GM19351 (cell line): ENCODE results near the gene FERMT2.
A peak's percentile ranks its signal among the peaks of the same experiment; 100 is the strongest.
"Not testable (repeated sequence)": the region's sequence is repeated elsewhere in the genome, so short reads cannot be mapped to it uniquely, and the experiment has no call there.

Experiments
- ATAC-seq: cut with Tn5 transposase; IDR thresholded peaks from one replicate; pipeline ENCODE4 v1.9.1; 2021; ENCODE audit warnings: mild to moderate bottlenecking, moderate library complexity; ENCODE audit not compliant: unreplicated experiment

FERMT2 gene

DNA sequence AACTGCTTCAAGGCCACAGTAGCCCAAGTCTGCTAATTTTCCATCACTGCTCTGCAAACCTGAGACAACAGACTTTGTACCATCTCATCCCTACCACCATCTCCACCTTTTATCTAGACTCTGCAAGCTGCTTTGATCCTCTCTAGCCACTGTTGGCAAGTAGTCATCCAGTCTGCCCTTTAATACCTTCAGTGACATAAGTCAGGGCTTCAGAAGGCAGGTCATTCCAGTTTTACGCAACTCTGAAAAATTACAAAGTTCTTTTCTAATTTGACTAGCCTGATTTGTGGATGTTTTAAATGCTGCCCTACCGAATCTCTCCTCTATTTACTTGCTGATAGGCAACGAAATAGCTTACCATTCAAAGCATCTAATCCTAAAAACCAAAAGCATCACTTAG lies 2.8 kb downstream of the FERMT2 start:
- no peak for ATAC-seq

DNA sequence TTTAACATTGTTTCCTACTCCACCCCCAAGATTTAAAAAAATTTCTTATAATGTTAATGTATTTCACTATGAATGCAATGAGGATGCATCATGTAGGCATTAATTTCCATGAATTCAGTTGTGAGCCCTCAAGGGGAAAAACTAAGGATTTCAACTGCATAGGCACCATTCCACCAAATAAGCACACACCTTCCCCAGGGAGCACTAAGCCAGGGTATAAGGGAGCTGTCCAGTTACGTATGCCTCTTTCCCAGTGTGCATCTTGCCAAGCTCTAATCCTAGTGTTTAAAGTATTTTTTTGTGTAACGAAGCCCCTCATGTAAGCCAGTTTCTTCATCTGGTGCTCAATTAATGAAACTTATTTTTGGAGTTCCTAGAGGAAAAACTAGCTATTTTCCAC lies 6.6 kb downstream of the FERMT2 start:
- no peak for ATAC-seq

DNA sequence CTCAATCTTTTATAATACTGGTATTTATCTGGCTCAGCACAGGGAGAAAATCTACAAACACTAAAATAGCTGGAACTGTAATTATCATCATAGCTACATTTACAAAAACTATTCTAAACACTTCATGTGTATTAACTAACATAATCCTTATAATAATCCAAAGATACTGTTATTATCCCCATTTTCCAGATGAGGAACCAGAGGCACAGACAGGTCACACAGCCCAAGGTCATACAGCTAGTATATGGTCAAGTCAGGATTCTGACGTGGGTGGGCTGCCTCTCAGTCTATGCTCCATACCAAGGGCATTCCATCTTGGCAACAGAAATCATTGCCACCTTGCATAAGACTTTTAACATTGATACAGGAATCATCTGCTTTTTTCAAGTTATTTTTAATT lies 11.4 kb downstream of the FERMT2 start:
- no peak for ATAC-seq

DNA sequence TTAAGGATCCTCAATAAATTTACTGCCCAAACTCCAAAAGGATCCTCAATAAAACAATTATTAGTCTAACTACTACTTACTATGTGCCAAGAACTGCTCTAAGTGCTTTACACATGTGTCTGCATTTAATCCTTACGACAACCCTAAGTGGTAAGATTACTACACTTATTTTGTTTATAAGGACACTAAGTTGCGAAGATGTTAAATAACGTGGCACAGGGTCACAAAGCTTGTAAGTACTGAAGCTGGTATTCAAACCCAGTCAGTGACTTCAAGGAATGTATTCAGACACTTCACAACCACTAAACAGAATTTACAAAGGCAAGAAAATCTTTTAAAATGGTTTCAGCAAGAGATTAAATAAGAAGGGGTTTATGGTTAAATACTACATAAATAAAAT lies 13.0 kb downstream of the FERMT2 start:
- ATAC-seq, result no peak

DNA sequence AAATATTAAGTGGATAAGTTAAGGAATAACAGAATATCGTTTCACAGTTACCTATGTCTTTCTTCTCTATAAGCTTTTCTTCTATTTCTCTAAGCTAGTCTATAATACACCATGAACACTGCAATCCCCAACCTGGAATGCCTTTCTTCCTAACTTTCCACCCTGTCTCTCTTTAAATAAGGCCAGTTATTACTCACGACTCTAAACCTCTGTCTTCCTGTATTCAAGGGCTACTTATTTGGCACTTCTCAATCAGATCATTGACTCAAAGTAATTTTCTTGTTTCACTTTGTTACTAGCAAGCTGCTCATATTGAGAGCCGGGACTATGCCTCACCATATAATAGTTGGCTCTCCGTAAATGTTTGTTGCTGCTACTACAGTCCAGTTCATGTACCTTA lies 13.5 kb downstream of the FERMT2 start:
- no peak for ATAC-seq

DNA sequence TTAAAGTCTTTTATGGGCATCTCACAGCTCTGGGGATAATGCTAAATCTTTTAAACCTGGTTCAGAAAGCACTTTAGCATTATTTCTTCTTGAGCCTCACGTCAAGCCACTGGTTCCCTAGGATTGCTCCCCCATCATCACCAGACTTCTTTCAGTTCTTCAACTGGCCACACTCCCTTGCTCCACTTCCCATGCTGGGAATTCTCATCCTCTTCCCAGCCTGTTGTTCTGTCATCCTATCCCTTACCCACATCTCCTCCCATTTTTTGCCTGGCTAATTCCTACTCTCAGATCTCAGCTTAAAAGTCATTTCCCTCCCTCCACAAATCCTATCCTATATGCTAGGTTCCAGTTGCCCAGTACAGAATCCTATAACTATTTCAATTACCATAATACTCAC lies 14.4 kb downstream of the FERMT2 start:
- no peak for ATAC-seq

DNA sequence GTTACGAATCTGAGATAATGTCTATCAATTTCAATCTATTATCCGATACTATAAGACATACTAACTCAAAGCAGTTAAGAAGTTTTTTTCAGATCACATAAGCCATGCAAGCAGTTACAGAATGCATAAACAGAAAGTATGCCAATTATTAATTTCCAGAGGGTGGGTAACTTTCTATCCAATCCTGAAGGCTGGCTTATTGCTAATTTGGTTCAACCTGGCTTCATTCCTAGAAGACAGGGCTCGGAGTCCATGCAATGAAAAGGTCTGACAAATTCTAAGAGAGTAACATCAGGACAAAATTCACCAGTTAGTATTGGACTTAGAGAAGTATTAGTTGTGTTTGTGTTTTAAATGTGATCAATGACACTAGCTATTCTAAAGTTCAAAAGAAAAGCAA lies 15.0 kb downstream of the FERMT2 start:
- no peak for ATAC-seq

DNA sequence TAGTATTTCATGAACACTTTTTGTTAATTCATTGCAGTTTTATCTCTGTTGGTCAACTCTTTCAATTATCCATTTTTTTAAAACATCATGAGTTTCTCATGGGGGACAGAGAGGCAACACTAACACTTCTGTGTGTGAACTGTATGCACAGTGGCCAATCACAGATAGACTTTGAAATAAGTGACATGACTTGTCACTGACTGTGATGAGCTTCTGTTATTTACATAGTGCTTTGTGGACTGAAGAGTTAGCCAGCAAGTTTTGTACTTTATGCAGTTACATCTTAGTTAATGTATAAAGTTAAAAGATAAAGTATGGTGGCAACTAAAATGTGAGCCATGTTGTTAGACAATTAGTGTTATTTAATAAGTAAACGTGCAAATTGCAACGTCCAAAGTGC lies 16.1 kb downstream of the FERMT2 start:
- no peak for ATAC-seq

DNA sequence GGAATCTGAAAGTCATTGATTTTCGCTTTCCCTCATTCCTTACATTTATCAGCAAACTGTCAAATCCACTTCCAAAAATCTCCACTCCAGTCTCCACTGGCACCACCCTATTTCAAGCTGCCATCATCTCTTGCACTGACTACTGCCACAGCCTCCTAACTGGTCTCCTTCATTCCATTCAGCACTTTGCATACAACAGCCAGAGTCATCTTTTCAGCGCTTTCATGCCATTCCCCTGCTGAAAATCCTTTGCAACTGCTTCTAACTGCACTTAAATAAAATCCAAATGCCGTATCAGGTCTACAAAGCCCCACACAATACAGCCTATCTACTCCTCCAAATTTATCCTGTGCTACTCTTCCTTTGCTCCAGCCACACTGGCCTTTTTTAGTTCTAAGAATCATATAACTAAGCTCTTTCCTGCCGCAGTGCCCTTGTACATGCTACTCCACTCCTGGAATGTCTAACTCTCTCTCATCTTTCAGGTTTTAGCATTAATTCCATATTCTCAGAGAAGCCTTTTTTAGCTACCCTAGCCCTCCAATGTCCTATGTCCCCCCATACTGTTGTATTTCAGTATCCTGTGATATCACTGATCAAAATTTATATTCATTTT lies 21.6 kb downstream of the FERMT2 start:
- ATAC-seq, result no peak

DNA sequence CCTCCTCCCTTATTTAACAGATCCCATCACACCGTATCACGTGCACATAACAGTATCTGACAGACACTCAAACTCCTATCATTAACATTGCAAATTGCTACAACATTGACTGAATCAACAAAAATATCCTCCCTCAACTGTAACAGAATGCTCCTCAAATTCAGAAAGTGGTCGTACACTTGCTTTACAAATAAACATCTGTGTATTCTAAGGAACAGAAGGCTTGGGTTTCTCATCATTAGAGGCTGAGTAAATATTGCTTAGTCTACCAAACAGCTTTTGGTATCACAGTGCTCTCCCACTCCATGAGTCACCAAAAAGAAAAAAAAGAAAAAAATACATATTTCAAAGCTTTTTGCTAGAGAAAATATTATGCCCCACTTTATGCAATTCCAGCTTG lies 23.9 kb downstream of the FERMT2 start:
- no peak for ATAC-seq

DNA sequence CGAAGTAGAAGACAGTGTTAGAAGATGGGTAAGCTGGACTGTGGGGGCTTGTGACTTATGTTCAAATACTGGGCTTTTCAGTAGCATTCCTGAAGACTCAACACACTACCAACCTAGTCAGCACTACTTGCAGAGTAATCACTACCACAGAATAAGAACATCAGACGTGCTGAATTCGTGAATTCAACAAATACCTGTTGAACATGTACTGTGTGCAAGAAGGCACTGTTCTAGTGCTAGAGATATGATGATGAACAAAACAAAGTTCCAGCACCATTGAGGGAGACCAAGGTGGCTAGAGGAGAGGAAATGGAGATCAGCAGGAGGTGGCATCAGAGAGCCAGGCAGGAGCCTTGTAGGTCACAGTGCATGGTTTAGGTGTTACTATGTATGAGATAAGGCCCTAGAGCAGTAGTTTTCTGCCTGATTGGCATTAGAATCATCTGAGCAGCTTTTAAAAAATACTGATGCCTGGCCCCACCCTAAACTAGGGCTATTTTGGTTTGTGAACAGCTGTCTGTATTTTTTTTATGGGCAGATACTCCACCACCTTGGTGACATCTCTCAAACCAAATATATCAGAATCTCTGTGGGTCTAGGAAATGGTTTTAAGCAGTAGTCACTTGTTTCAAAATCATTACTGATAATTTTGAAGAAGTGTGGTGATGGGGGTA lies 26.8 kb downstream of the FERMT2 start:
- no peak for ATAC-seq

DNA sequence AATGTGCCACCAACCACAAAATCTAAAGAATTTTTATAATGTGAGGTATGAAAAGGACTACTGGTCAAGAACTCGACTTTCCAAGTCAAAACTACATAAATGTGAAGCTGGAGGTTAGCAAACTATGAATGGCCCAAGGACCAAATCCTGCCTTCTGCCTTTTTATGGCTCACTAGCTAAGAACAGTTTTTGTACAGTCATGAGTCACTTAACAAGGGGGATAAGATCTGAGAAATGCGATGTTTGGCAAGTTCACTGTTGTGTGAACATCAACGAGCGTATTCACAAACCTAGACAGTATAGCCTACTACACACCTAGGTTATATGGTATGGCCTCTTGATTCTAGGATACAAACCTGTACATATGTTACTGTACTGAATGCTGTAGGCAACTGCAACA lies 28.2 kb downstream of the FERMT2 start:
- no peak for ATAC-seq

DNA sequence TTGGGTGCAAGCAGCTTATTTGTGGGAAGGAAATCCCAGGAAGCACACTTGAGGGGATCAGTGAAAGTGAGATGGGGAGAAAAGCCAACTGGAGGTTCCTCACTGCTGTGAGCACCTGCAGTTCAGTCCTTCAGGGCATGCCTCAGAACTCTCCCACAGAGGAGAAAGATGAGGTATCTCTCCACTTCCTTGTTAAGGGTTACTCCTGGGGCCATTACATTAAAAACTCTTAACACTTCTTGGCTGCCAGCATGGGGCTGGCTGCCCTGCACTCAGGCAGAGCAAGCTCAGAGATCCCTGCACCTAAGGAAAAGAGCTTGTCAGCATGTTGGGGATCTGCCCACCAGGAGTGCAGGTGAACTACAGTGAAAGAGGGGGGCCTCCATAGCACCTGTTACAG lies 28.8 kb downstream of the FERMT2 start:
- ATAC-seq, result no peak

DNA sequence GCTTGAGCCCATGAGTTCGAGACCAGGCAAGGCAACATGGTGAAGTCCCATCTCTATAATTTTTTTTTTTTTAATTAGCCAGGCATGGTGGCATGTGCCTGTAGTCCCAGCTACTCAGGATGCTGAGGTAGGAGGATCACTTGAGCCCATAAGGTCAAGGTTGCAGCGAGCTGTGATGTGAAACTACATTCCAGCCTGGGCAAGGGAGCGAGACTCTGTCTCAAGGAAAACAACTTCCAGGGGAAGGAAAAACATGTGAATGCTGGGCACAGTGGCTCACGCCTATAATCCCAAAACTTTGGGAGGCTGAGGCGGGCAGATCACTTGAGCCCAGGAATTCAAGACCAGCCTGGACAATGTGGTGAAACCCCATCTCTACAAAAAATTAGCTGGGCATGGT lies 30.4 kb downstream of the FERMT2 start:
- ATAC-seq, result not testable (repeated sequence)

DNA sequence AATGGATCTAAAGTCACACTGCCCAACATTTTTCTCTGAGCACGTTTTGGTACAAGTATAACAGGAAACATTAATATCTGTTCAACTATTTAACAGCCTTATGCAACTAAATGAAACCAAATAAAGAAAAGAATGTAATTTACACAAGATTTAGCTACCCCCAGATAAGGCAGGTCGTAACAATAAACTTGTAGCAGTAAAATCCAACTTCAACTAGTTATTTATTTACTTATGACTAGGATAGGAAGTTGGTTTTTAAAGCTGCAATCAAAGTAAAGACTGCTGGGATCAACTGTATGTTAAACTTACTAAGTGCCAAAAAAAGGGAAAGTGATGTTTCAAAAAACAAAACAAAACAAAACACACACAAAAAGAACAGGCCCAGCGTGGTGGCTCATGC lies 30.9 kb downstream of the FERMT2 start:
- no peak for ATAC-seq

DNA sequence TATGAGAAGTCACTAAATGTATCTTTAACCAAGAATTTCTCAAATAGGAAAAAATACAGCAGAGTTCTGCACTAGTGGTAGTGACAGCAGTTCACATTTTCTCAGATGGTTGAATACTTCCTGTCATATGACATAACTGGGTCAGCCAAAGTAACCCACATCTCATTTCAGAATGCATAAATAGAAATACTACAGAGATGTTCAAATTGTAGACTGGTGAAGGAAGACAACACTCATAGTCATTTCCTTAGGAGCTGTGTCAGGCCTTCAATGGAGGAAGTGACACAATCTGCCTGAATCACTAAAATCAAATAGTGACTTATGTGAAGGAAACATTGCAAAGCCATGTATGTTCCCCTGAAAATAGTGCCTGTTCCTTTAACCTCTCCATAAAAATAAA lies 32.4 kb downstream of the FERMT2 start:
- peak; percentile 98 for ATAC-seq

DNA sequence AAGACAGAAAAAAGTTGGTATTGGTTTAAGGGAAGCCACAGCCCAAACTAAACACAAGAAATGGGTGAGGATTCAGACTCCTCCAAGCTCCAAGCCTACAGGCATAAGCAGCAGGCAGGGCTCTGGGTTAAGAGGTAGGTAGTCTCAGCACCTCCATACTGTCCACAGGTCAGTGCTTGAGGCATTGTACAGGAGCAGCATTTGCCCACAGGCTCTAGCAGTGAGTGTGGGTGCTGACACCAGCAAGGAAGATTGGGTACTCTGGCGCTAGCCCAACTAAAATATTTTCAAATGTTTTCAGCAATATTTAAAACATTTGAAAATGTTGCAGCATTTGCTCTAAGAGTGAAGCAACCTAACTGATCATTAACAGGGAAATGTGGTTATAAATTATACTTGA lies 33.1 kb downstream of the FERMT2 start:
- ATAC-seq, result no peak

DNA sequence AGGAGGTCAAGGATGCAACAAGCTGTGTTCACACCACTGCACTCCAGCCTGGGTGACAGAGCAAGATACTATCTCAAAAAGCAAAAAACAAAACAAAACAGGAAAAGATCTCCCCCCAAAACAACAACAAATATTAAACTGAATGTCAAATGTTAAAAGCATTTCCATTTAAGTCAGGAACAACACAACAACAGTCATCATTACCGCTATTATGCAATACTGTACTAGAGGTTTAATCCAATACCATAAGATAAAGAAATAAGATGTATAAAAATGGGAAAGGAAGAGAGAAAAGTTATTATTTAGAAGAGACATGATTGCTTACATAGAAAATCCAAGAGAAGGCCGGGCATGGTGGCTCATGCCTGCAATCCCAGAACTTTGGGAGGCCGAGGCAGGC lies 36.6 kb downstream of the FERMT2 start:
- no peak for ATAC-seq

DNA sequence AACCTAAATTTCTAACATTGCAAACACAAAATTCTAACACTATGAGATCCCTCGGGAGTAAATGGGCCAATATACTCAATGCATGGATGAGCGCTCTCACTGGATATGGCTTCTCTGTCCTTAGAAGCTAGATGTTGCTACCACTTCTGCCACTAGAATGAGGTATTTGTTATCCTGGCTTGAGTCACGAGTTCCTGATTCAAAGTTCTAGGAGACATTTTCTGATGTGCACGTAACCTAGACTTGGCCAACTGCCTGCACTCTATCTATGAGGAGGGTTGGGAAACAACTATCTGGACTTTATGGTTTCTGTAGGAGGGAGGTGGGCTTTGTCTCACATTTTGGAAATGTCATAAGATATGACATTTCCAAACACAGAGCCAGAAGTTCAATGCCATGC lies 37.6 kb downstream of the FERMT2 start:
- no peak for ATAC-seq

DNA sequence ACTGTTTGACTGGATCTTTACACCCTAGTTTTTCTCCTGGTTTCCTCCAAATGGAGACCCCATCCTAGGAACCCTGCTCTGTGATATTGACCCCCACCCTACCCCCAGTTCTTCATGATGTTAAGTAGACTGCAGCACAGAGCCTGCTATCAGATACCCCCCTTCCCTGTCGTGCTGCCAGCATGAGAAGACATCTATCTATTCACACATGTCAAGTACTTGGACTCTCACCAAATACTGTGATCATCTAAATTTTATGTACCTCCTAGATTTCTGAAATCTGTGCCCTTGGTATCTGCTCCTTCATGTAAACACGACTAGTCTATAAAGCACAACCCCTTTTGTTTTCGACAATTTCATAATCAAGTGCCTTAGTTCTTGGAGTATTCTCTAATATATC lies 38.9 kb downstream of the FERMT2 start:
- ATAC-seq, result no peak

DNA sequence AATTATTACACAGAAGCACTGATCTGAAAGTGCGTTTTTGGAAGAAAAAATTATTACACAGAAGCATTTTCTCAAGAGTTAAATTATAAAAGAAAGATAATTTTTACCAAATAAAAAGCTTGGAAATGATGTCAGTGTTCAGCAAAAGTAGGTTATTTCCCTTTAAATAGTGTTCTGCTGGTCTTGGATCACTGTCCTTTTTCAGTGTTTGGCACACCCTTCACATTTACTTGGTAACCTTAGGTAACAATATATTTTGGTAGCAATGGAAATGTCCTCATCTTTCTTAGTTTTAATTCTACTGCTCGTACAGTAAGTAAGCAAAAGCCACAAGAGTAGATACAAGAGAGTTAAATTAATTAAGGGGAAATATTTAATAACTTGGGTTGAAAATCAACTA lies 40.3 kb downstream of the FERMT2 start:
- no peak for ATAC-seq

DNA sequence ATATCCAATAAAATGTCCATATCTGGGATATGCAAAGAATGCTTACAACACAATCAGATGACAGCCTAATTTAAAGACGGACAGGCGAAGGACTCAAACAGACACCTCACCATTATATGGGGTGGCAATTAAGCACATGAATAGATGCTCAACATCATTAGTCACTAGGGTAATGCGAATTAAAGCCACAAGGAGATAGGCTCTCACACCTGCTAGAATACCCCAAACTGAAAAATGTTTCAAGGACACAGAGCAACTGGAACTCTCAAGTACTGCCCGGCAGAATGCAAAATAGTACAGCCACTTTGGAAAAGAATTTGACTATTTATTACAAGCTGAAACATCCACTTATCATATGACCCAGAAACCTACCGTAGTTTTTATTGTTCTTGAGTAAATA lies 42.9 kb downstream of the FERMT2 start:
- ATAC-seq, result no peak

DNA sequence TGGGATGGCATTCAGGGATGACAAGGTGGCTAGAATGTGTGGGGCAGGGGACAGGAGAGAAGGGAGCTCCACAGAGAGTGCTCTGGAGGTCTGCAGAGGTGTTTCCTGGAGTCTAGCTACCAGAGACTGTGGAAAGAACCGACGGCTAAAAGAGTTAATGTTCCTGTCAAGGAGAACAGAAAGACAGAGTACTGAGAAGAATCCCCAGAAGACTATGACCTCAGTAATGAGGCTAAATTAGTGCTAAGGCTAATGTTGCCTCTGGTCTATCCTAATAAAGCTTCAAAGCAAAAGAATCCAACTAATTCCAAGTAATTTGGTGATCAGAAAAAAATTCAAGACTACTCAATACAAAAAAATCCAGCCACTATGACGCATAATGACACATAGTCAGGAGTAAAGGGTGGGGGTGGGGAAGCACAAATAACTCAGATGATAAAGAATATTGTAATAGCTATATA lies 44.7 kb downstream of the FERMT2 start:
- no peak for ATAC-seq
